K562 (cell line): ENCODE results near the gene FUT2. TPM values are rescaled to one million over a fixed set of nuclear protein-coding genes. Genes with fewer than 3 reads are reported as not detected.

Source experiments
- CHCHD3 ChIP-seq: fragments of 250-450 bp; sonication (Bioruptor Pico); IDR thresholded peaks from 2 replicates; pipeline ENCODE4 v2.1.2; 2022; ENCODE audit warnings: mild to moderate bottlenecking
- E2F3 ChIP-seq: fragments of 250-450 bp; sonication (Bioruptor Pico); IDR thresholded peaks from 2 replicates; pipeline ENCODE4 v1.4.0; 2020; ENCODE audit warnings: mild to moderate bottlenecking
- EZH2 ChIP-seq: IDR thresholded peaks from 2 replicates; pipeline ENCODE4 v1.6.1; 2012; ENCODE audit warnings: low read depth, mild to moderate bottlenecking, inconsistent platforms, low read length, borderline replicate concordance
- MED1 ChIP-seq: sonication (generic); formaldehyde crosslinking; IDR thresholded peaks from 2 replicates; pipeline ENCODE4 v1.8.1; 2023; ENCODE audit warnings: missing genetic modification reagents, borderline replicate concordance
- MTA1 ChIP-seq: fragments of 450-650 bp; IDR thresholded peaks from 2 replicates; pipeline ENCODE4 v1.6.1; 2017; ENCODE audit warnings: borderline replicate concordance
- NFXL1 ChIP-seq: fragments of 450-650 bp; formaldehyde crosslinking; IDR thresholded peaks from 2 replicates; pipeline ENCODE4 v1.4.0; 2021; ENCODE audit warnings: mild to moderate bottlenecking
- POLR2B ChIP-seq: fragments of 450-650 bp; IDR thresholded peaks from 2 replicates; pipeline ENCODE4 v1.6.1; 2018; ENCODE audit warnings: low read depth; ENCODE audit not compliant: partially characterized antibody
- SIN3B ChIP-seq: fragments of 450-650 bp; IDR thresholded peaks from 2 replicates; pipeline ENCODE4 v1.6.1; 2017; ENCODE audit warnings: low read depth, mild to moderate bottlenecking, moderate library complexity
- SPI1 ChIP-seq: IDR thresholded peaks from 2 replicates; pipeline ENCODE4 v1.6.1; 2011; ENCODE audit warnings: low read depth, low read length, control low read depth, borderline replicate concordance
- SREBF2 ChIP-seq: sonication (generic); formaldehyde crosslinking; IDR thresholded peaks from 2 replicates; pipeline ENCODE4 v1.4.0; 2020; ENCODE audit warnings: mild to moderate bottlenecking, missing genetic modification reagents
- TCF7L2 ChIP-seq: fragments of 150-350 bp; IDR thresholded peaks from 2 replicates; pipeline ENCODE4 v1.6.1; 2016; ENCODE audit warnings: low read depth, mild to moderate bottlenecking, low read length, moderate library complexity
- TEAD1 ChIP-seq, 2 experiments: fragments of 450-650 bp in 1 of 2; sonication (generic) in 1 of 2; formaldehyde crosslinking; IDR thresholded peaks; 2 replicates each; pipeline versions ENCODE4 v1.4.0 to v1.8.0; 2020 to 2022; ENCODE audit warnings: mild to moderate bottlenecking in 2 of 2, missing genetic modification reagents in 1 of 2
- XRCC5 ChIP-seq: fragments of 200-400 bp; formaldehyde crosslinking; IDR thresholded peaks from 2 replicates; pipeline ENCODE4 v1.6.1; 2017; ENCODE audit warnings: low read depth, mild to moderate bottlenecking, low read length
- ZFPM2 ChIP-seq: fragments of 250-450 bp; sonication (Bioruptor Pico); IDR thresholded peaks from 2 replicates; pipeline ENCODE4 v1.5.1; 2022; ENCODE audit warnings: mild to moderate bottlenecking
- ZNF224 ChIP-seq: sonication (generic); formaldehyde crosslinking; IDR thresholded peaks from 2 replicates; pipeline ENCODE4 v1.8.0; 2022; ENCODE audit warnings: mild to moderate bottlenecking, missing genetic modification reagents
- polyA plus RNA-seq, 8 experiments: library from polyadenylated mRNA; depleted of rRNA in 4 of 8; stranded (reverse) in 5 of 8; unstranded in 3 of 8; fragments of >200 nt; fragmentation: Nextera tagmentation in 2 of 8; fragmentation: Illumina TruSeq in 1 of 8; extraction: Ambion mirVana in 2 of 8; extraction: Trizol in 1 of 8; gene quantifications; 2 replicates each; pipeline versions ENCODE4 v1.2.1 to v1.2.3, GENCODE V29; 2011 to 2014; ENCODE audit warnings: inconsistent platforms in 1 of 8, missing spikeins in 1 of 8
- total RNA-seq, 7 experiments: library from RNA; depleted of rRNA in 6 of 7; stranded (reverse); fragments of >200 nt in 6 of 7; fragmentation: Illumina TruSeq in 2 of 7; extraction: Trizol in 2 of 7; gene quantifications; 2 replicates each; pipeline versions ENCODE4 v1.2.1 to v1.2.3, GENCODE V29; 2011 to 2021; ENCODE audit warnings: low replicate concordance in 1 of 7
- TF ChIP-seq, protein P1 (sequence below): sonication (generic); formaldehyde crosslinking; IDR thresholded peaks from 2 replicates; pipeline ENCODE4 v1.8.0; 2022; ENCODE audit warnings: missing genetic modification reagents, mild to moderate bottlenecking, borderline replicate concordance
- TF ChIP-seq, protein P2 (sequence below): fragments of 250-450 bp; sonication (Bioruptor Pico); IDR thresholded peaks from 2 replicates; pipeline ENCODE4 v1.4.0; 2020; ENCODE audit warnings: mild to moderate bottlenecking, moderate library complexity, borderline replicate concordance
- TF ChIP-seq, protein P3 (sequence below): sonication (generic); formaldehyde crosslinking; IDR thresholded peaks from 2 replicates; pipeline ENCODE4 v1.9.0; 2022; ENCODE audit warnings: mild to moderate bottlenecking, missing genetic modification reagents

The FUT2 gene
- total and polyA plus RNA-seq, 9 of the 15 experiments (the other 6 are each of a cell fraction or from before 2014, with no cell fraction given): 0.03 to 0.04 TPM; not detected in 7

DNA sequence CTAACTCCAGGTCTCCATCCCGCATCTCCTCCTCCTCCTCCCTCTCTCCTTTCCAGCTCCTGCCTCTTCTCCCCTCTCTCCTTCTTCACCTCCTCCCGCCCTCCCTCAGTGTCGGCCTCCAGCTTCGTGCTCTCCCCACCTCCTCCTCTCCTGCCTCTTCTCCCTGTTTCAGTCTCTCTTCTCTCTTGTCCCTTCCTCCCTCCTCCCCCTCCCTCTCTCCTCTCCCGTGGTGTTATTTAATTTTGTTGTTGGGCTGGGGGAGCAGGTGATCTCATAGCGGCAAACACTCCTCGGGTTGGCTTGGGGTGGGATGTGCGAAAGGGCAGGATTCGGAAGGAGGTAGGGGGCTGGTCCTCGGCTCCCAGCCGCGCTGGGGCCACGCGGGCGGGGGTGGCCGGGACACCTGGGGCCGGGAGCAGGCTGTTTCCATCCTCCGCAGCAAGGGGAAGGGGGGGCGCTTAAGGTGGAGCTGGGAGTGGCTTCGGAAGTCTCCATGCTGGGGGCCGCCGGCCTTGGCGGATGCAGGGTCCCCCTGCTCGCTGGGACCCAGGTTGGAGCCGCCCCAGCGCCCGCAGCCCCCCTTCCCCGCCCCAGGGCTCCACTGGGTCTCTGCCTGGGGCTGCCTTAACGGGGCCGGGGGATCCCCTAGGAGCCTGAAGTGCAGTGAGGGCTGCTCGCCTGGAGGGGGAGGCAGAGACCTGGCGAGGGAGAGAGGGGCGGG lies 49.6 kb upstream of the FUT2 start, which contains the start of gene CA11 (continued):
- no peak for TF ChIP-seq CHCHD3 (CRISPR knock-in tag)
- no peak for TF ChIP-seq NFXL1 (CRISPR knock-in tag)
- TF ChIP-seq TCF7L2: no peak
- no peak for TF ChIP-seq SPI1
- TF ChIP-seq POLR2B: peak; percentile 60
- peak; percentile 91 for TF ChIP-seq MTA1
- TF ChIP-seq XRCC5: no peak
- TF ChIP-seq E2F3 (CRISPR knock-in tag): no peak
- no peak for TF ChIP-seq EZH2
- TF ChIP-seq ZFPM2 (CRISPR knock-in tag): no peak
- TF ChIP-seq ZNF224: no peak
- TF ChIP-seq, protein P1, sequence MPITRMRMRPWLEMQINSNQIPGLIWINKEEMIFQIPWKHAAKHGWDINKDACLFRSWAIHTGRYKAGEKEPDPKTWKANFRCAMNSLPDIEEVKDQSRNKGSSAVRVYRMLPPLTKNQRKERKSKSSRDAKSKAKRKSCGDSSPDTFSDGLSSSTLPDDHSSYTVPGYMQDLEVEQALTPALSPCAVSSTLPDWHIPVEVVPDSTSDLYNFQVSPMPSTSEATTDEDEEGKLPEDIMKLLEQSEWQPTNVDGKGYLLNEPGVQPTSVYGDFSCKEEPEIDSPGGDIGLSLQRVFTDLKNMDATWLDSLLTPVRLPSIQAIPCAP: no peak
- TF ChIP-seq TEAD1 (CRISPR knock-in tag; IDR thresholded peaks at IDR 0.05): no peak
- TF ChIP-seq, protein P2, sequence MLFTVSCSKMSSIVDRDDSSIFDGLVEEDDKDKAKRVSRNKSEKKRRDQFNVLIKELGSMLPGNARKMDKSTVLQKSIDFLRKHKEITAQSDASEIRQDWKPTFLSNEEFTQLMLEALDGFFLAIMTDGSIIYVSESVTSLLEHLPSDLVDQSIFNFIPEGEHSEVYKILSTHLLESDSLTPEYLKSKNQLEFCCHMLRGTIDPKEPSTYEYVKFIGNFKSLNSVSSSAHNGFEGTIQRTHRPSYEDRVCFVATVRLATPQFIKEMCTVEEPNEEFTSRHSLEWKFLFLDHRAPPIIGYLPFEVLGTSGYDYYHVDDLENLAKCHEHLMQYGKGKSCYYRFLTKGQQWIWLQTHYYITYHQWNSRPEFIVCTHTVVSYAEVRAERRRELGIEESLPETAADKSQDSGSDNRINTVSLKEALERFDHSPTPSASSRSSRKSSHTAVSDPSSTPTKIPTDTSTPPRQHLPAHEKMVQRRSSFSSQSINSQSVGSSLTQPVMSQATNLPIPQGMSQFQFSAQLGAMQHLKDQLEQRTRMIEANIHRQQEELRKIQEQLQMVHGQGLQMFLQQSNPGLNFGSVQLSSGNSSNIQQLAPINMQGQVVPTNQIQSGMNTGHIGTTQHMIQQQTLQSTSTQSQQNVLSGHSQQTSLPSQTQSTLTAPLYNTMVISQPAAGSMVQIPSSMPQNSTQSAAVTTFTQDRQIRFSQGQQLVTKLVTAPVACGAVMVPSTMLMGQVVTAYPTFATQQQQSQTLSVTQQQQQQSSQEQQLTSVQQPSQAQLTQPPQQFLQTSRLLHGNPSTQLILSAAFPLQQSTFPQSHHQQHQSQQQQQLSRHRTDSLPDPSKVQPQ (CRISPR knock-in tag): no peak
- TF ChIP-seq SREBF2: no peak
- TF ChIP-seq, protein P3, sequence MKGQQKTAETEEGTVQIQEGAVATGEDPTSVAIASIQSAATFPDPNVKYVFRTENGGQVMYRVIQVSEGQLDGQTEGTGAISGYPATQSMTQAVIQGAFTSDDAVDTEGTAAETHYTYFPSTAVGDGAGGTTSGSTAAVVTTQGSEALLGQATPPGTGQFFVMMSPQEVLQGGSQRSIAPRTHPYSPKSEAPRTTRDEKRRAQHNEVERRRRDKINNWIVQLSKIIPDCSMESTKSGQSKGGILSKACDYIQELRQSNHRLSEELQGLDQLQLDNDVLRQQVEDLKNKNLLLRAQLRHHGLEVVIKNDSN (CRISPR knock-in tag): no peak
- no peak for TF ChIP-seq MED1 (CRISPR knock-in tag)
- TF ChIP-seq SIN3B: peak; percentile 49; the same call in 1 of the 2 replicates
- TF ChIP-seq, all 486 proteins: peak for 116
